Activated CD4-positive, alpha-beta memory T cell treated with anti-CD3 and anti-CD28 coated beads for 36 hours (primary cell): ENCODE results near the gene FZD4. TPM values are rescaled to one million over a fixed set of nuclear protein-coding genes. Genes with fewer than 3 reads are reported as not detected.

Experiments used
- CTCF ChIA-PET: fragments of 350-600 bp; sonication (Branson Sonifier 250); formaldehyde crosslinking; loops from one replicate; lab custom pipeline; 2021; ENCODE audit warnings: antibody characterized with exemption, inconsistent platforms; lab: Charles Lee
- POLR2A ChIA-PET: fragments of 350-600 bp; sonication (Branson Sonifier 250); formaldehyde crosslinking; loops from one replicate; lab custom pipeline; 2021; ENCODE audit warnings: antibody characterized with exemption; lab: Charles Lee
- DNase-seq: peaks from one replicate; pipeline ENCODE4 v3.0.0-alpha.2; 2020
- H3K27ac Mint-ChIP-seq: one replicate; pipeline ENCODE4 v1.8.0; 2021; ENCODE audit warnings: mixed read lengths
- H3K27me3 Mint-ChIP-seq: one replicate; pipeline ENCODE4 v1.8.0; 2021; ENCODE audit warnings: mixed read lengths
- H3K36me3 Mint-ChIP-seq: one replicate; pipeline ENCODE4 v1.8.0; 2021; ENCODE audit warnings: mixed read lengths
- H3K4me1 Mint-ChIP-seq: one replicate; pipeline ENCODE4 v1.8.0; 2021; ENCODE audit warnings: low read depth, mixed read lengths
- H3K4me3 Mint-ChIP-seq: one replicate; pipeline ENCODE4 v1.8.0; 2021; ENCODE audit warnings: mild to moderate bottlenecking, mixed read lengths
- H3K9me3 Mint-ChIP-seq: one replicate; pipeline ENCODE4 v1.8.0; 2021; ENCODE audit warnings: mixed read lengths
- intact Hi-C: fragments of 100-400 bp; cut with micrococcal nuclease; formaldehyde crosslinking; loops from one replicate; pipeline ENCODE4 v1.15.1; 2023
- total RNA-seq, 2 experiments: library from RNA; stranded (reverse); gene quantifications; one replicate each; pipeline ENCODE4 v1.2.3, GENCODE V29; 2021

The FZD4 gene
- total RNA-seq, 2 experiments from 2014 or later, result 0.33 to 0.36 TPM

DNA sequence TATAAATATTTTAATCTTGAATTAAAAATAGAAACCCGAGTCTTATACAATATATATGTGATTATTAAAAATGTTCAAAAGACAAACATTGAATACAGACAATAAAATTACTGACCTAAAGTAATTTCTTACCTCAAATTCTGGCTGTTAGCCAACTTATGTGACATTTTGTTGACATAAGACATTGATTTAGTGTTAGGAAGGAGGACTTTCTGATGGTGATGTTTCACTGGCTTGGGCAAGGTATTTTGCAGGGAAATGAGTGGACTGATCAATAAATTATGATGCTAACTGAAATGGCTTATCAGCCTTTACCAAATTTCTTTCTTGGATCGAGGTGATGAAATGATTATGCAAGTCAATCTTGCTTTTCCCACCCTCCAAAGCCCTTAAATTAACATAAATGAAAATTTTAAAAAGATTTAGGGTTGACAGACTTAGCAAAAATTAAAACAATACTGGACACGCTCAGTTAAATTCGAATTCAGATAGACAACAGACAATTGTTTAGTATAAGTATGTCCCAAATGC, 33.2 kb upstream of the FZD4 start:
- no peaks in the 10 kb centered on the region for H3K9me3 Mint-ChIP-seq
- H3K4me1 Mint-ChIP-seq, result no peaks in the 10 kb centered on the region
- H3K36me3 Mint-ChIP-seq, result no peaks in the 10 kb centered on the region
- POLR2A ChIA-PET, result no interaction called here
- no peak overlapping the region for H3K27ac Mint-ChIP-seq
- H3K4me3 Mint-ChIP-seq, result no peak overlapping the region
- CTCF ChIA-PET, result no interaction called here
- intact Hi-C loops, result no loop called here
- no peak for DNase-seq
- H3K27me3 Mint-ChIP-seq, result peaks cover 5% of the 10 kb centered on the region

DNA sequence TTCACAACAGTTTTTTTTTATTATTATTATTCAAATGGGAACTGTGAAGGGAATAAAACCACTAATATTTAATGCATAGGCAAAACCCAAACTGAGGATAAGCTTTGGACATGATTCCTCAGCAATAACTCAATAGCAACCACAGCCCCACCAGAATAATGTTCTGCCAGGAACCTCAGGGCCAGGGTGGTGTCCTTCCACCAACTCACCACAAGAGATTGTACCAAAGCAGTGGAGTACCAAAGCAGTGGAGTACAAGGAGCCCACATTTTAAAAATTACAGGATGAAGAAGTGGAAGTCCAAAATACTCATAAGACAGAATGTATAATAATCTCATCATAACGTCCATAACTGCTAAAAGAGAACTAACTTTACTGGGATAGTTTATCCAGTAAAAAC, 32.5 kb upstream of the FZD4 start:
- Mint-ChIP-seq H3K4me3 (no peak overlapping the region), H3K27ac (no peak overlapping the region), H3K36me3 (no peaks in the 10 kb centered on the region), H3K27me3 (peaks cover 6% of the 10 kb centered on the region), H3K9me3 (no peaks in the 10 kb centered on the region), H3K4me1 (no peaks in the 10 kb centered on the region)
- intact Hi-C loops, result no loop called here
- ChIA-PET CTCF (no interaction called here), POLR2A (no interaction called here)
- no peak for DNase-seq

DNA sequence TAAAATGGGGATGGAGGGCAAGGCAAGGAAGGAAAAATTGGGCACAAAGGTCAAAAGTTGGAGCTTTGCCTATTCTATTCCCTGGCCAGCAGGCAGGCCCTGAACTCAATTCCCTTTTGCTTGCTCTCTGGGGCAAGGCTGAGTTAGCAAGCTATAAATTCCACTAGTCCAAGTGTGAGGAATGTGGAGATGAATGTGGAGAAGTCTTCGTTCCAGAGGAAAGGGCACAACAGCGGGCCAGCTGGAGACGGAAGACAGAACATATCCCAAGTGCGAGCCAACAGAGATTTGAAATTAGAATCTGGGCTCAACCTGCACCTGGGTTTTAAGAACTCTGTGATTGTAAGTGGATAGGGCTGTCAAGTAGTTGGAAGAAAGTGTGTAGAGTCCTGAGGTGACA, 29.5 kb upstream of the FZD4 start:
- Mint-ChIP-seq H3K36me3 (no peaks in the 10 kb centered on the region), H3K27me3 (peaks cover 9% of the 10 kb centered on the region), H3K4me1 (no peaks in the 10 kb centered on the region), H3K4me3 (no peak overlapping the region), H3K9me3 (no peaks in the 10 kb centered on the region), H3K27ac (no peak overlapping the region)
- DNase-seq, result no peak
- intact Hi-C loops, result no loop called here
- CTCF ChIA-PET, result interaction anchor here (0.6 kb wide), 1 partner anchor 8 kb away, joined by 3 read pairs; no protein-coding TSS in a partner anchor
- POLR2A ChIA-PET, result no interaction called here

DNA sequence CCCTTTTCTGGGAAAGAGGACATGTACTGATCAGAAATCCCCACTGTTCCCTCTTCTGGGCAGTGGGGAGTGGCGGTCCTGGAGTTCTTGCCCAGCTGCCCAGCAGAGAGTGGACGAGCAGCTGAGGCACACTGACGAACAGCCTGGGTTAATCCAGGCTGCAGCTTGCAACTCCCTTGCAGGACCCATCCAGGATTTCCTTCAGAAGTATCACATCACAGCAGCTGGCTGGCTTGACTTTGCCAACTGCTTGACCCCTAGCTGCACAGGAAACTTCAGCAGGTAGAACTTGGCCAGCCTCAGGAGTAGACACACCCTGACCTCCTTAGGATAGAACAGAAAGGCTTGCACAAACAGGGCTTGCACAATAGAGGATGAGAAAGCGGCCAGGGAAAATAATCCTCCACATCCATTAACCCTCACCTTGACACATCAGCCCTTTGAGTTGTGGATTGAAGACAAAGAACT, 27.9 kb upstream of the FZD4 start:
- intact Hi-C loops, result no loop called here
- POLR2A ChIA-PET, result no interaction called here
- Mint-ChIP-seq H3K27me3 (peaks cover 8% of the 10 kb centered on the region), H3K27ac (no peak overlapping the region), H3K9me3 (no peaks in the 10 kb centered on the region), H3K4me3 (no peak overlapping the region), H3K36me3 (no peaks in the 10 kb centered on the region), H3K4me1 (no peaks in the 10 kb centered on the region)
- DNase-seq, result no peak
- CTCF ChIA-PET, result interaction anchor here (1.2 kb wide), 2 partner anchors 44 to 307 kb away, joined by 4 read pairs; no protein-coding TSS in a partner anchor

DNA sequence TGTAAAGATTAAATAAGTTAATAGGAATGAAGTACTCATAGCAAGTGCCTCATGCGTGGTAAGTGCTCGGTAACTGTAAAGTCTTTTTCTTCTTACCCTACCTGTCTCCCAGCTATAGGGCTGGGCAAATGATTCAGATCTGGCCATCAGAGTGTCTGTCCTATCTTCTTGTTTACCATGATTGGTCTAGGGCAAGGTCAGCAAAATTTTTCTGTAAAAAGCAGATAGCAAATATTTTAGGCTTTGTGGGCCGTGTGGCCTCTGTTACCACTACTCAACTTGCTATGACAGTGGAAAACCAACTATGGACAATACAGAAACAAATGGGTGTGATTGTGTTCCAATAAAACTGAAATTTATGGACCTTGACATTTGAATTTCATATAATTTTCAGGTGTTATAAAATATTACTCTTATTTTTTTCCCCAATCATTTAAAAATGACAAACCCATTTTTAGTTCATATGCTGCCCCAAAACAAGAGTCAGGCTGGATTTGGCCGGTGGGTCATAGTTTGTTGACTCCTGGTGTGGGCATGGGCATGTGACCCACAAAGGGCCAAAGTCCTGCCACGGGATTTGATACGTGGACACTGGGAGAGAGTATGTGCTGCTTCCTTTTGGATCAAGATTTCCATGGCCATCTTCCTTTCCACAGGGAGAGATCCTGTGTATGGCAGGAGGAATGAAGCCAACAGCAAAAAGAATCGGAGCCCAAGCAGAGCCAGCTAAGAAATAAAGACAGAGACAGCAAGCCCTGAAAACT, 26.8 kb upstream of the FZD4 start:
- no peak overlapping the region for H3K4me3 Mint-ChIP-seq
- CTCF ChIA-PET, result interaction anchor here (1.2 to 1.4 kb wide), 2 partner anchors 308 kb away, joined by 4 to 6 read pairs; no protein-coding TSS in a partner anchor
- no peaks in the 10 kb centered on the region for H3K9me3 Mint-ChIP-seq
- peaks cover 8% of the 10 kb centered on the region for H3K27me3 Mint-ChIP-seq
- no peak overlapping the region for H3K27ac Mint-ChIP-seq
- H3K4me1 Mint-ChIP-seq, result no peaks in the 10 kb centered on the region
- intact Hi-C loops, result no loop called here
- POLR2A ChIA-PET, result no interaction called here
- no peaks in the 10 kb centered on the region for H3K36me3 Mint-ChIP-seq
- DNase-seq, result no peak

DNA sequence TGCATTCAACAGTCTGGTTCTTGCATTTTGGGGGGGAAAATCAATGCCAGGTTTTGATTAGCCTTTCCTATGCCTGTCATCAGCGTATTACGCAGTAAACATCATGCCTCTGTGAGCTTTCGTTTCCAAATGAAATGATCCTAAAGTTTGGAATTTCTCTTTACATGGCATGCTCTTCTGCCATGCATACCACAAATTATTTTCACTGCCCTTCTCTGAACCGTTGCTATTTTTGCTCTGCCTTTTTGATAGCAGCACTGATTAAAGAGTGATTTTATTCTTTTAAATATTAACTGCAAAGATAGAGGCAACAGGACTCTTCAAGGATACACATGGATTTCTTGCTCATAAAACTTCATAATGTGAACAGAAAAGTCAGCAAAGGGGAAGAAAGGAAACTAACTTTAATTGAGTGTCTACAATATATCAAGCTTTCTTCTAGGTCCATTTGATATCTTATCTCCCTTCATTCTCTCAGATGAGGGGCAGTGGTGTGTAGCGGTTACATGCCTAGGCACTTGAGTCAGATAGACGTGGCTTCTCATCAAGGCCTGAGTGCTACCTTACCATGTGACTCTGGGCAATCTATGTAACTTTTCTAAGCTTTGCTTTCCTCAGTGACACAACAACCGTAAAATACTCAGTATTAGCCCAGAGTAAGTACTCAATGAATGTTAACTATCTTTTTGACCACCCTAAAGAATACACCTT, 25.0 kb upstream of the FZD4 start:
- CTCF ChIA-PET, result interaction anchor here (0.7 to 1.4 kb wide), 4 partner anchors 20 to 310 kb away, joined by 3 to 6 read pairs (median 3); no protein-coding TSS in a partner anchor
- Mint-ChIP-seq H3K36me3 (no peaks in the 10 kb centered on the region), H3K4me1 (no peaks in the 10 kb centered on the region), H3K9me3 (no peaks in the 10 kb centered on the region), H3K27ac (no peak overlapping the region), H3K27me3 (peaks cover 8% of the 10 kb centered on the region), H3K4me3 (no peak overlapping the region)
- no peak for DNase-seq
- intact Hi-C loops, result no loop called here
- POLR2A ChIA-PET, result no interaction called here

DNA sequence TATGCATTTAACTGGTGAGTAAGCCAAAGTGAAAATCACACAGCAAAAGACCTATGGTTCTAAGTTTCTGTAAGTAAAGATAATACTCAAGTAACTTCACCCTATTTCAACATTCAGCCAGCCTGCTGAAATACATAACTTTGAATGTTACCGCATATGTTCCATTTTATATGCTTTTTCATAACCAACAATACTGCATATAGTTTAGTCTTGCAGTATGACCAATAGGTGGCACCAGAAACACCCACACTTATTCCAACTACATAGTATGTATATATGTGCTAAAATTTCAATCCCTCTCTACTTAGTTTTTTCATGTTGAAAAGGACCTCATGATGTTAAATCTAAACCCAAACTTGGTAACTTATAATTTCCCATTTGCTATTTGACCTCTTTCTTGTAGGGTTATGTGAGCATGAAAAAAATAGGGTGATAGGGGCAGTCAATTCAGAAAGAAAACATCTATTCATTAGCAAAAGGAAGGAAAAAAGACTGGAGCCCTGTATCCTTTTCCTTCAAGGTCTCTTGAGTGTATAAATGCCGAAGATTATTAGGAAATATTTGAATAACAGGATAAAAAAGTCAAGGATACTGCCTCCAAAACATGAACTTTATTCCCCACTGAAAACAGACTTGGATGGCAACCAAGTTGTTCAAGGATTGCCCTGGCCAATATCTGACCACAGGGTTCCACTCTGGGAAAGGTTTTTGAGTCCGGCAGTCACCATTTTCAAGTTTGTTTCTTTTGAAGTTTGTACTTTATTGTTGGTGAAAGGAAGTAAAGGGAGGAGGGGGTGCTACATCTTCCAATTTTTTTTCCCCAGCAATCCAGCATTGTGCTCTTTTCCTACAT, 23.8 kb upstream of the FZD4 start:
- CTCF ChIA-PET, result no interaction called here
- intact Hi-C loops, result loop anchor here (1.0 kb wide), 1 partner anchor 311 kb away; no protein-coding TSS in a partner anchor

DNA sequence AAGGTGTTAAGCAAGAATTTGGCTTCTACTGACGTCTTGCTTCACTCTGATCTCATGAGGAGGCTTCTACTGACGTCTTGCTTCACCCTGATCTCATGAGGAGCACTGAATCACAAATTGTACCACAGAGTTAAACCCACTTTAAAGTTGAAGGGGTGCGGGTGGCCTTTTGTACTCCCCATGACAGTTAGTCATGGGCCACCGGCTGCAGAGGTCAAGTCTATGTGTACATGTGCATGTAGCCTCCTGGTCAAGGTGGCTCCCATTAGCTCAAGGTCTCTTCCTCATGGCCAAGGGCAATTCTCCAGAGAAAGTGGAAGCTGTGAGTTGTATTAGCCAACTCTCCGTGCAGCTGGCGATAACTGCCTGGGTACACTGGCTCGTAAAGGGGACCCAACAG, 23.1 kb upstream of the FZD4 start:
- no peak overlapping the region for H3K4me3 Mint-ChIP-seq
- H3K27me3 Mint-ChIP-seq, result peaks cover 9% of the 10 kb centered on the region
- intact Hi-C loops, result no loop called here
- CTCF ChIA-PET, result interaction anchor here (0.6 to 0.7 kb wide), 2 partner anchors 49 to 309 kb away, joined by 3 read pairs; no protein-coding TSS in a partner anchor
- no peak overlapping the region for H3K27ac Mint-ChIP-seq
- POLR2A ChIA-PET, result no interaction called here
- DNase-seq, result no peak
- H3K36me3 Mint-ChIP-seq, result no peaks in the 10 kb centered on the region
- peaks cover 5% of the 10 kb centered on the region for H3K9me3 Mint-ChIP-seq
- no peaks in the 10 kb centered on the region for H3K4me1 Mint-ChIP-seq

More for the DNA sequence above, 23.8 kb upstream of the FZD4 start:
- POLR2A ChIA-PET, result no interaction called here
- no peaks in the 10 kb centered on the region for H3K36me3 Mint-ChIP-seq
- peaks cover 6% of the 10 kb centered on the region for H3K27me3 Mint-ChIP-seq
- no peak overlapping the region for H3K4me3 Mint-ChIP-seq
- DNase-seq, result no peak
- no peaks in the 10 kb centered on the region for H3K4me1 Mint-ChIP-seq
- no peak overlapping the region for H3K27ac Mint-ChIP-seq
- no peaks in the 10 kb centered on the region for H3K9me3 Mint-ChIP-seq

DNA sequence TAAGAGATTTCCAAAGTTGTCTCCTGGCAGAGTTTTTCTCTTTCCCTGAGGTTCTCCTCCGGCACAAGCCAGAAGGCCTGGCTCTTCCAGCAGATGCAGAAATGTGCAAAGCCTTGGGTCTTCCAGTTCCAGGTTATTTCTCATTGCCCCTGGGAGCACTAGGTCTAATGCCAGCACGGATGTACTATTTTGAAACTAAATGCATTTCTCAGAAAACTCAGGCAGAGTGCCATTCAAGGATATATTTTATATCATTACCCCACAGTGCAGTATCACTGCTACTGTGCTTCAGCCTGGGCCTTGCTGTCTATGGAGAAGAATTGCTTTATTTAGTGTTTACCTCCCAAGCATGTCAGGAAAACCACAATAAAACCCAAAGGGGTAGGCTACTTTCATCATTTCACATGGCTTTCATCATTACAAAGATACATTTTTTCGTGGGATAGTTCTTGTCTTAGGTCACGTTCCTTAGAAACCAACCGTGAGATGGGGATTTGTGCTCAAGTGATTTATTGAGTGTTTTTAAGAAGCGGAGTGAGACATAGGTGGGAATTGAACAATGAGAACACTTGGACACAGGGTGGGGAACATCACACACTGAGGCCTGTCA, 22.4 kb upstream of the FZD4 start:
- ChIA-PET POLR2A (no interaction called here), CTCF (interaction anchor here (0.6 to 2.2 kb wide), 5 partner anchors 39 to 312 kb away, joined by 3 to 11 read pairs (median 5); no protein-coding TSS in a partner anchor)
- peaks cover 3% of the 10 kb centered on the region for H3K36me3 Mint-ChIP-seq
- intact Hi-C loops, result no loop called here
- no peak overlapping the region for H3K27ac Mint-ChIP-seq
- peaks cover 7% of the 10 kb centered on the region for H3K27me3 Mint-ChIP-seq
- H3K9me3 Mint-ChIP-seq, result peaks cover 12% of the 10 kb centered on the region
- H3K4me1 Mint-ChIP-seq, result no peaks in the 10 kb centered on the region
- DNase-seq, result no peak
- no peak overlapping the region for H3K4me3 Mint-ChIP-seq

DNA sequence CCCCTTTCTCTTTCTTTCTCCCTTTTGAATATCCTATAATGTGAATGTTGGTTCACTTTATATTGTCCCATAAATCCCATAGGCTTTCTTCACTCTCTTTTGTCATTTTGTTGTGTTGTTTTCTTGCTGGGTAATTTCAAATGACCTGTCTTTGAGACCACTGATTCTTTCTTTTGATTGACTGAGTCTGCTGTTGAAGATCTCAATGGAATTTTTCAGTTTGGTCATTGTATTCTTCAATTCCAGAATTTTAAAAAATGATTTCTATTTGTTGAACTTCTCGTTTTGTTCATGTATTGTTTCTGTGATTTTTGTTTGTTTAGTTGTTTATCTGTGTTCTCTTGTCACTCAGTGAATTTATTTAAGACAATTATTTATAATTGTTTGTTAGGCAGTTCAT, 17.5 kb upstream of the FZD4 start:
- peaks cover 10% of the 10 kb centered on the region for H3K27me3 Mint-ChIP-seq
- CTCF ChIA-PET, result interaction anchor here (0.8 kb wide), 1 partner anchor 58 kb away, joined by 4 read pairs; no protein-coding TSS in a partner anchor
- no peak overlapping the region for H3K4me3 Mint-ChIP-seq
- DNase-seq, result no peak
- no peak overlapping the region for H3K27ac Mint-ChIP-seq
- POLR2A ChIA-PET, result no interaction called here
- peaks cover 13% of the 10 kb centered on the region for H3K9me3 Mint-ChIP-seq
- intact Hi-C loops, result no loop called here
- H3K36me3 Mint-ChIP-seq, result peaks cover 3% of the 10 kb centered on the region
- H3K4me1 Mint-ChIP-seq, result no peaks in the 10 kb centered on the region

DNA sequence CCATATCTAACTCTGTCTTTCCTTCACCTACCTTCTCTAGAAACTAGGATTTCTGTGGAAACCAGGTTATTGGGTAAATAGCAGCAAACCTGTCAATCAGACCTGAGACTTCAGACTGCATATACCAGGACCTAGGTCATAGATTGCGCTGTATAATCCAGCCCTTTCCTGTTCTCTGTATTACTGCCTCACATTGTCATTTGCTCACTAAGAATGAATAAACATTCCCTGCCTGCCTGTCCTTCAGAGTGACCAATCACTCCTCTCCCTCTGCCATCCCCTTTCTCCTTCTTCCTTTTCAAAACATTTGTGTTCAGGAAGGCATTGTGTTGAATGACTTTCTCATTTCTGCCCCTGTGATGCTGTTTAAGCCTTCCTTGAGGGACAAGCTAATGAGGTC, 14.1 kb upstream of the FZD4 start:
- Mint-ChIP-seq H3K27ac (no peak overlapping the region), H3K27me3 (peaks cover 14% of the 10 kb centered on the region), H3K4me1 (no peaks in the 10 kb centered on the region), H3K9me3 (peaks cover 13% of the 10 kb centered on the region), H3K36me3 (peaks cover 3% of the 10 kb centered on the region), H3K4me3 (no peak overlapping the region)
- ChIA-PET CTCF (interaction anchor here (1.2 kb wide), 1 partner anchor 26 kb away, joined by 4 read pairs; no protein-coding TSS in a partner anchor), POLR2A (no interaction called here)
- no peak for DNase-seq
- intact Hi-C loops, result no loop called here
